HG03439 (cell line): ENCODE measurements around the gene SRP68.

Experiments used
- ATAC-seq: cut with Tn5 transposase; IDR thresholded peaks from one replicate; pipeline ENCODE4 v1.9.1; 2021; ENCODE audit warnings: mild to moderate bottlenecking, moderate library complexity; ENCODE audit not compliant: unreplicated experiment

SRP68 gene

GRCh38 chr17:76019833-76020467 lies 52.4 kb downstream of the SRP68 start:
- ATAC-seq, result no peak

DNA sequence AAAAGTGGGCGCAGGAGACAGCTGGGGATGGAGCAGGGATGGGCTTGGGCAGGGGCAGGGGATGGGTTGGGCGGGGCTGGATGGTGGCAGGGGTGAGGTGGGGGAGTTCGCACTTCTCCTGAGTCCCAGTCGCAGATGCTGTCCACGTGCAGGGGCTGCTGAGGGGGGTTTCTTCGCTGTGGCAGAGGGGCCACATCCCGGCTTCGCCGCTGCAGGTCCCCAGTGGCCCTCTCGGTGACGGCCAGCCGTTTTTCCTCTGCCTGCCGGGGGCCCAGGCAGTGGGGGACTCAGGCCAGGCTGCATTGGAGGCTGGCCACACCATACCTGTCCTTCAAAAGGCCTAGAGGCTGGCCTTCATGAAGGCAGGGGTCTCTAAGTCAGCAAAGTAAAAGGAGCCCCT lies 53.5 kb downstream of the SRP68 start:
- no peak for ATAC-seq

DNA sequence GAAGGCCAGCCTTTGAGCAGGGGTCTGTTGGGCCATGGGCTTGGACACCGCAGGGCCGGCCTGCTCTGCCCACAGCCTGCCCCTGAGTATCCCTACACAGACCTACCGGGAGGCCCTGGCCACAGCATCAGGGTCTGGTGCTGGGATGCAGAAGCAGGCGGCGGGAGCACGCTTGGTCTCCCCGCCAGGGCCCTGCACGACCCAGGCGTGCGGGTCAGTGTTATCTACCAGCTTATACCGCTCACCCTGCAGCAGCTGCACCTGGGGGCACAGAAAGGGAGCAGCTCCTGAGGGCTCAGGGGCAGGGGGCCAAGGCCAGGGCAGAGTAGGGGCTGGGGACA lies 54.0 kb downstream of the SRP68 start:
- no peak for ATAC-seq

- no peak for ATAC-seq
Measured at GRCh38 chr17:76017481-76018339, 54.6 kb downstream of the SRP68 start.

- no peak for ATAC-seq
Measured at GRCh38 chr17:76014925-76015261, 57.4 kb downstream of the SRP68 start.

DNA sequence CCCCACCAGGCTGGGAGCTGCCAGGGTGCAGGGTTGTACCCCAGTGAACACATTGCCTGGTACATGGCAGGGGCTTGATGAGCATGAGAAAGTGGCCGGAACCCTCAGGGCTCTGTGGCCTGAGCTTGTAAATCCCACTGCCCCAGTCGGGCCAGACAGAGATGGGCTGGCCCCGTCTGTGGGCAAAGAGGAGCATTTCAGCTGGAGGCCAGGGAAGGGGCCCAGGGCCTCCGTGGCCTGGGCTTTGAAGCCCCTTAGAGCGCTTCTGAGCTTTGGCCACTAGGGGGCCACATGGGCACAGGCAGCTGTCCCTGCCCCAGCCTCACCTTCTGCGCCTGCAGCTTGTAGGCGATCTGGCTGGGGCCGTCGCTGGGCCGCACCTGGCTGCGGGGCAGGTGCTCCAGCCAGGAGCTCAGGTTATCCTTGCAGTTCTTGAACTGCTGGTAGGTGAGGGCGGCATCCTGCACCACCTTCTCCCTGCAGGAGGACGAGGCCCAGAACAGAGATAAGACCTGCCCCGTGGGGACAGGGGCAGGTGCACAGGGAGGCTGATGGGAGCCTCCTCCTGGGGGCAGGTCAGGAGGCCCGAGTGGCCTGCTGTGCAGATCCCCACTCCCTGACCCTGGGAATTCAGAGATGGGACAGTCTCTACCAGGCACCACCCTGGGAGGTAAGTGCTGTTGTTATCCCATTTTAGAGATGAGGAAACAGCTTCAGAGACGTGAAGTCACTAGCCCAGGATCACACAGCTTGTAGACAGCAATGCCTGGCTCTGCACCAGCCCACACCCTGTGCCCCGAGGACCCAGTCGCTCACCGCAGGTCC lies 58.0 kb downstream of the SRP68 start:
- ATAC-seq, result no peak

DNA sequence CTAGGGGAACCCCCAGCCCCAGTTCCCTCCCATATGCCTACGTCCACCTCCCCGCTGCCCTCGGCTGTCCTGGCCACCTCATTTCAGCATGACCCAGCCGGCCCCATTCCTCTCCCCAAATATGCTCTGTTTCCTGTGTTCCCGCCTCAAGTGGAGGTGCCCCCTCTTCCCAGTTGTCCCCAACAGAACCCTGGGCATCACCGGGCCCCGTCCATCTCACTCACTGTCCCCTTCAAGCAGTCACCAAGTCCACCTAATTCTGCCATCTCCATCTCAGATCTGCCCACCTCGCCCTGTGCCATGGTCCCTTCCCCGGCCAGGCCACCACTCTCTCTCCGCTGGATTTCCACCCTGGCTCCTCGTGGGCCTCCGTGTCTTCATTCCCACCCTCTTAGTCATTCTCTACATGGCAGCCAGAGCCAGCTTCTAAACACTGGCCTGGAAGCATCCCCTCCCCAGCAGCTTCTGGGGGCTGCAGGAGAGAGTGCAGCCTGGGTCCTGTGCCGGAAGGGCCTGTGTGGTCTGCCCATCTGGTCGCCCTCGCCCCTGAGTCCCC lies 58.9 kb downstream of the SRP68 start:
- no peak for ATAC-seq

- ATAC-seq, result no peak
Measured at GRCh38 chr17:76011951-76012350, 60.4 kb downstream of the SRP68 start.

GRCh38 chr17:76009969-76010661 lies 62.2 kb downstream of the SRP68 start:
- no peak for ATAC-seq

DNA sequence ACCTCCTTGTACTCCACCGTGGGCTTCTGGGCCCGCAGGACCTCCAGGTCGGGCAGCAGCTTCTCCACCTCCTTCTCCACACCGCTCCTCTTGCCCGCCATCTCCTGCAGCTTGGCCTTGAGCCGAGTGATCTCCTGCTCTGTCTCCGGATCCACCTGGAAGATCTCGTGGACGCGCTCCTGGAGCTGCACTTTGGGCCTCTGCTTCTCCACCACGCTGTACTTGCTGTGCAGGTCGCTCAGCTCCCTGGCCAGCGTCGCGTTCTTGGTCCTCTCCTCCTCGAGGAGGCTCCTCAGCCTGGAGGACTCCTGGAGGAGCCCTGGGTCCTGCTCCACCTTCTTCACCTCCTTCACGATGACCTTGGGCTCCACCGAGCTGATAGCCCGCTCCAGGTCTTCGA lies 62.9 kb downstream of the SRP68 start:
- no peak for ATAC-seq

GRCh38 chr17:76008630-76009425 lies 63.5 kb downstream of the SRP68 start:
- ATAC-seq, result no peak

- ATAC-seq, result no peak
Measured at GRCh38 chr17:76008208-76008607, 64.1 kb downstream of the SRP68 start.

- ATAC-seq, result no peak
Measured at GRCh38 chr17:76007850-76008165, 64.5 kb downstream of the SRP68 start.

DNA sequence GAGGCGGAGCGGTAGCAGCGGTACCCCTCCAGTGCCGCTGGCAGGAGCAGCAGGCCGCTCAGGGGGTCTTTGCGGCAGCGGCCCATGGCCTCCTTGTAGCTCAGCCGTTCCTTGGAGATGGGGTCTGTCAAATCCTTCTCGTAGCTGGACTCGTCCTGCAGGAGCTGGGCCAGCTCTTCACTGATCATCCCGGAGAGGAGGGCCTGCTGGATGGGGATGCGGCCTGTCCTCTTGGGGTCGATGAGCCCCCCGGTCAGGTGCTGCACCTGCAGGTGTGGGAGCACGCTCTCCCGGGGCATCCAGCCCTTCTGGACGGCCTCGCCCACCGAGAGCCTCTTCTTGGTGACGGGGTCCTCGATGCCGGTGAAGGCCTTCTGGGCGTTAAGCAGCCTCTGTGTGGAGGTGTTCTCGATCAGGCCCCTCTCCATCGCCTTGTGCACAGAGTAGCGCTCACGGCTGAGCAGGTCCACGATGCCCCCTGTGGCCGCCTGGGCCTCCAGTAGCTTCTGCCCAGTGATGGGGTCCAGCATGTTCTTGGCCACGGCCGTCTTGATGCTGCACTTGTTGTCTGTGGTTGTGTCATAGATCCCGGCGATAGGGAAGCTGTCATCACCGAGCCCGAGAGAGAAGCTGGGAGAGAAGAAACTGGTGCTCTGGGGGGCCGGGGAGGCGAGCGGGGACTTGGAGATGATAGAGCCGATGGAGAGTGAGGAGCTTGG lies 65.0 kb downstream of the SRP68 start:
- no peak for ATAC-seq

- no peak for ATAC-seq
Measured at GRCh38 chr17:76005263-76006149, 66.8 kb downstream of the SRP68 start.

DNA sequence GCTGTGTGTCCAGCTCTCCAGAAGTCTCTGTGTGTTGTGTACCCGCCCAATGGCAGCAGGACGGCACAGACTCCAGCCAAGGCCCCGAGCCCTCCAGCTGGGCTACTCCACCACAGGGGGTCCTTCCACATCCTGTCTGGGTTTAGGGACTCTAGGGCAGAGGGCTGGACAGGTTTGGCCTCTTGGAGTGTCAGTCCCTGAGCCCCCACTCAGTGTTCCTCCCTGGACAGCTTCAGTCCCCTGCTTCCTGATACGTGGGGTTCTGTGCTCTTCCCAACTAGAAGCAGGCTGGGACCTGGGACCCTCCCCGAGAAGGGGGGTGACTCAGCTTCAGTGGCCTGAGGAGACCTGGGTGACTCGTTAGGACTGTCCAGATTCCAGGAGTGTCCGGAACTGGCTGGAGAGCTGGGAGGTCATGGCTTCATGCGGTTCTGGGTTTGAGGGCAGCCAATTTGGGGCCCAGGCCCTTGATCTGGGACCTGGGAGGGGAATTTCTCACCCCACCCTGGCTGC lies 67.5 kb downstream of the SRP68 start:
- ATAC-seq, result no peak

GRCh38 chr17:76003915-76004314 lies 68.4 kb downstream of the SRP68 start:
- ATAC-seq, result no peak

GRCh38 chr17:76002100-76002499 lies 70.2 kb downstream of the SRP68 start:
- no peak for ATAC-seq
